H1 (cell line): ENCODE measurements around the gene FNDC5. TPM values are rescaled to one million over a fixed set of nuclear protein-coding genes. Genes with fewer than 3 reads are reported as not detected.

ENCODE experiments used
- CTCF ChIA-PET: fragments of 300-600 bp; sonication (Branson Sonifier 250); formaldehyde crosslinking; loops from one replicate; lab custom pipeline; 2021; ENCODE audit not compliant: partially characterized antibody; lab: Charles Lee
- POLR2A ChIA-PET: fragments of 300-600 bp; sonication (Branson Sonifier 250); formaldehyde crosslinking; loops from one replicate; lab custom pipeline; 2021; ENCODE audit warnings: inconsistent platforms; ENCODE audit not compliant: partially characterized antibody; lab: Charles Lee
- DNase-seq, 2 experiments: peaks; one replicate each; pipeline versions ENCODE4 v3.0.0 to v3.0.0-alpha.2; 2010 to 2022; ENCODE audit warnings: low spot score in 2 of 2, low read depth in 1 of 2, mixed read lengths in 1 of 2
- FAIRE-seq: peaks from 2 replicates; lab custom pipeline; 2011; peaks lifted over from hg19 to GRCh38; lab: Jason Lieb, UNC
- H2AFZ ChIP-seq: 2 replicates; pipeline ENCODE4 v1.8.1; 2012; ENCODE audit warnings: low read length, inconsistent platforms
- H2AK5ac ChIP-seq: 2 replicates; pipeline ENCODE4 v1.6.1; 2013; ENCODE audit warnings: low read depth, low read length
- H2BK120ac ChIP-seq: replicated peaks from 2 replicates; pipeline ENCODE3; 2013; ENCODE audit warnings: low read depth, low read length, inconsistent platforms
- H2BK12ac ChIP-seq: 2 replicates; pipeline ENCODE4 v1.6.1; 2013; ENCODE audit warnings: low read depth, low read length
- H2BK15ac ChIP-seq: 2 replicates; pipeline ENCODE4 v1.6.1; 2013; ENCODE audit warnings: low read length
- H2BK20ac ChIP-seq: 2 replicates; pipeline ENCODE4 v1.6.1; 2013; ENCODE audit warnings: low read length
- H2BK5ac ChIP-seq: 2 replicates; pipeline ENCODE4 v1.6.1; 2013; ENCODE audit warnings: low read depth, low read length
- H3K14ac ChIP-seq: 2 replicates; pipeline ENCODE4 v1.6.1; 2013; ENCODE audit warnings: inconsistent platforms; ENCODE audit not compliant: insufficient read length
- H3K18ac ChIP-seq: 2 replicates; pipeline ENCODE4 v1.6.1; 2013; ENCODE audit warnings: low read length; ENCODE audit errors: extremely low read depth
- H3K23ac ChIP-seq: 2 replicates; pipeline ENCODE4 v1.6.1; 2013; ENCODE audit warnings: inconsistent platforms; ENCODE audit not compliant: insufficient read length
- H3K23me2 ChIP-seq: 2 replicates; pipeline ENCODE4 v1.6.1; 2013; ENCODE audit warnings: low read depth, low read length
- H3K27ac ChIP-seq: 2 replicates; pipeline ENCODE4 v1.6.1; 2011; ENCODE audit warnings: low read depth, low read length, inconsistent platforms
- H3K27me3 ChIP-seq, 4 experiments: replicated peaks in 1 of 4; 1 replicate in 1 of 4; 2 replicates in 3 of 4; pipeline versions ENCODE4 v1.6.1 to v1.8.1; 2011 to 2013; ENCODE audit warnings: low read length in 3 of 4, mild to moderate bottlenecking in 3 of 4, inconsistent platforms in 2 of 4, mixed read lengths in 2 of 4, moderate library complexity in 1 of 4; ENCODE audit not compliant: control insufficient read depth in 3 of 4, insufficient read depth in 3 of 4; ENCODE audit errors: extremely low read depth in 1 of 4
- H3K36me3 ChIP-seq, 4 experiments: 2 replicates each; pipeline versions ENCODE4 v1.6.1 to v1.8.1; 2011 to 2013; ENCODE audit warnings: mild to moderate bottlenecking in 4 of 4, low read length in 3 of 4, moderate library complexity in 2 of 4, control low read depth in 1 of 4, inconsistent platforms in 1 of 4; ENCODE audit not compliant: insufficient read depth in 4 of 4, control insufficient read depth in 2 of 4
- H3K4ac ChIP-seq: replicated peaks from 2 replicates; pipeline ENCODE3; 2013; ENCODE audit warnings: low read length, low read depth, mixed read lengths, inconsistent platforms; ENCODE audit not compliant: insufficient read length
- H3K4me1 ChIP-seq, 4 experiments: replicated peaks in 1 of 4; 1 replicate in 1 of 4; 2 replicates in 3 of 4; pipeline versions ENCODE4 v1.6.1 to v1.8.1; 2011 to 2013; ENCODE audit warnings: low read length in 3 of 4, inconsistent platforms in 2 of 4, mixed read lengths in 1 of 4; ENCODE audit not compliant: insufficient read depth in 4 of 4, control insufficient read depth in 3 of 4
- H3K4me2 ChIP-seq, 2 experiments: 2 replicates each; pipeline versions ENCODE4 v1.6.1 to v1.8.1; 2011 to 2013; ENCODE audit warnings: low read depth in 2 of 2, low read length in 2 of 2, control low read depth in 1 of 2, inconsistent platforms in 1 of 2, mild to moderate bottlenecking in 1 of 2; ENCODE audit not compliant: insufficient read depth in 1 of 2
- H3K4me3 ChIP-seq, 4 experiments: fragments of 200-600, 300-600 bp in 1 of 4; sonication (generic), shearing (Covaris generic), sonication (Bioruptor Twin) in 1 of 4; 2 replicates each; pipeline versions ENCODE4 v1.5.1 to v1.8.1; 2011 to 2016; ENCODE audit warnings: low read length in 4 of 4, low read depth in 3 of 4, control low read depth in 2 of 4, inconsistent platforms in 2 of 4, mild to moderate bottlenecking in 2 of 4, mixed read lengths in 1 of 4, moderate library complexity in 1 of 4; ENCODE audit not compliant: insufficient read depth in 2 of 4; ENCODE audit errors: extremely low read depth in 1 of 4
- H3K56ac ChIP-seq: replicated peaks from 2 replicates; pipeline ENCODE3; 2013; ENCODE audit warnings: low read depth, mild to moderate bottlenecking, mixed read lengths, low read length, inconsistent platforms; ENCODE audit not compliant: insufficient read length
- H3K79me1 ChIP-seq: 2 replicates; pipeline ENCODE4 v1.6.1; 2013; ENCODE audit warnings: low read depth, low read length, control low read depth
- H3K79me2 ChIP-seq, 2 experiments: 2 replicates each; pipeline versions ENCODE4 v1.6.1 to v1.8.1; 2012 to 2013; ENCODE audit warnings: low read length in 2 of 2, mild to moderate bottlenecking in 2 of 2, inconsistent platforms in 1 of 2; ENCODE audit not compliant: insufficient read depth in 2 of 2, control insufficient read depth in 1 of 2
- H3K9ac ChIP-seq, 4 experiments: replicated peaks in 1 of 4; 1 replicate in 1 of 4; 2 replicates in 3 of 4; pipeline versions ENCODE4 v1.6.1 to v1.8.1; 2011 to 2013; ENCODE audit warnings: low read depth in 3 of 4, low read length in 3 of 4, control low read depth in 2 of 4, mild to moderate bottlenecking in 2 of 4, moderate library complexity in 2 of 4, inconsistent platforms in 1 of 4; ENCODE audit errors: extremely low read depth in 1 of 4
- H3K9me3 ChIP-seq, 2 experiments: 2 replicates each; pipeline versions ENCODE4 v1.6.1 to v1.8.1; 2012 to 2013; ENCODE audit warnings: mild to moderate bottlenecking in 2 of 2, moderate library complexity in 2 of 2, control low read depth in 1 of 2, inconsistent platforms in 1 of 2, low read depth in 1 of 2, low read length in 1 of 2, mixed read lengths in 1 of 2; ENCODE audit not compliant: insufficient read depth in 2 of 2
- H4K20me1 ChIP-seq, 2 experiments: replicated peaks in 1 of 2; 2 replicates each; pipeline versions ENCODE3 to v1.8.1; 2011 to 2013; ENCODE audit warnings: inconsistent platforms in 2 of 2, low read length in 2 of 2, mild to moderate bottlenecking in 1 of 2; ENCODE audit not compliant: insufficient read depth in 2 of 2, control insufficient read depth in 1 of 2
- H4K5ac ChIP-seq: 2 replicates; pipeline ENCODE4 v1.6.1; 2013; ENCODE audit warnings: low read length, low read depth, mixed read lengths, inconsistent platforms; ENCODE audit not compliant: insufficient read length
- H4K8ac ChIP-seq: 2 replicates; pipeline ENCODE4 v1.8.0; 2013; ENCODE audit warnings: mild to moderate bottlenecking, moderate library complexity, low read length, inconsistent platforms; ENCODE audit not compliant: insufficient read depth; ENCODE audit errors: extremely low read depth
- H4K91ac ChIP-seq: replicated peaks from 2 replicates; pipeline ENCODE3; 2013; ENCODE audit warnings: low read length, mixed read lengths, inconsistent platforms; ENCODE audit not compliant: insufficient read length
- WGBS, 2 experiments: shearing (Covaris generic) in 1 of 2; methylation state at CpG; one replicate each; pipeline versions ENCODE4 v1.1.6 to v1.1.7; 2013 to 2015; ENCODE audit warnings: low lambda C conversion rate in 2 of 2, mixed read lengths in 2 of 2, inconsistent platforms in 1 of 2, low coverage in 1 of 2, missing lambda C conversion rate in 1 of 2; ENCODE audit not compliant: insufficient replicate concordance in 2 of 2, insufficient coverage in 1 of 2, insufficient read length in 1 of 2; ENCODE audit errors: extremely low coverage in 1 of 2, missing lambda C conversion rate in 1 of 2; 5-methylcytosine and 5-hydroxymethylcytosine counted together
- polyA plus RNA-seq, 7 experiments: library from polyadenylated mRNA; depleted of rRNA in 3 of 7; stranded (reverse) in 5 of 7; unstranded in 2 of 7; fragments of >200 nt in 5 of 7; fragments of 200-250 nt in 2 of 7; gene quantifications; 1 replicate in 5 of 7; 2 replicates in 1 of 7; 4 replicates in 1 of 7; pipeline versions ENCODE4 v1.2.1 to v1.2.3, GENCODE V29; 2011 to 2013; ENCODE audit warnings: missing spikeins in 2 of 7, mixed read lengths in 2 of 7
- total RNA-seq: library from RNA; stranded (reverse); fragmentation: NEBNext Ultra II Directional; extraction: Animal tissue kit (Norgen Biotek cat#: 25700); gene quantifications from 2 replicates; pipeline ENCODE4 v1.2.1, GENCODE V29; 2021

Gene FNDC5
- total and polyA plus RNA-seq, 2 of the 8 experiments (the other 6 are each of a cell fraction or from before 2014, with no cell fraction given) = 1.8 to 2.0 TPM

- Histone ChIP-seq H3K4ac (no peak overlapping the region), H3K9ac (no peak overlapping the region), H2AK5ac (no peak overlapping the region), H3K79me2 (no peaks in the 10 kb centered on the region), H3K14ac (no peak overlapping the region), H2BK20ac (no peak overlapping the region), H3K4me1 (peaks cover 3 to 23% (median 17%) of the 10 kb centered on the region in 4 experiments), H4K91ac (no peak overlapping the region), H3K56ac (no peak overlapping the region), H3K9me3 (no peaks in the 10 kb centered on the region), H4K5ac (no peak overlapping the region), H2BK120ac (no peak overlapping the region), H2BK15ac (no peak overlapping the region), H3K4me2 (no peak overlapping the region), H2AFZ (no peak overlapping the region), H3K23ac (no peak overlapping the region), H4K8ac (no peak overlapping the region), H2BK12ac (no peak overlapping the region), H4K20me1 (peaks cover 0 to 2% of the 10 kb centered on the region in 2 experiments), H3K23me2 (peaks cover 6% of the 10 kb centered on the region; the same call in 1 of the 2 replicates), H3K36me3 (peaks cover 0 to 7% (median 0%) of the 10 kb centered on the region in 4 experiments; a peak in 4 of 8 replicates), H2BK5ac (no peak overlapping the region), H3K18ac (no peak overlapping the region), H3K27me3 (peaks cover 6 to 35% (median 28%) of the 10 kb centered on the region in 4 experiments), H3K79me1 (no peaks in the 10 kb centered on the region), H3K4me3 (no peak overlapping the region), H3K27ac (no peak overlapping the region)
- 93% methylated on average over 5 of the region's 7 CpGs; no CpG with 5 or more reads in 1 of the 2 experiments for WGBS, 2 experiments
- ChIA-PET POLR2A (interaction anchor here (2.2 kb wide), 1 partner anchor 17 kb away, joined by 9 read pairs; no protein-coding TSS in a partner anchor), CTCF (interaction anchor here (1.1 kb wide), 1 partner anchor 188 kb away, joined by 4 read pairs; no protein-coding TSS in a partner anchor)
- FAIRE-seq (no peak), DNase-seq (no peak)
Measured at GRCh38 chr1:32867671-32868070, 3.0 kb downstream of the FNDC5 start.
